Measurements from ENCODE around the gene LRCH4. TPM values are rescaled to one million over a fixed set of nuclear protein-coding genes. Genes with fewer than 3 reads are reported as not detected.
A peak's percentile ranks its signal among the peaks of the same experiment; 100 is the strongest.

LRCH4 gene
- total and polyA plus RNA-seq, 5 donors from 2014 or later = 115 to 350 (median 129) TPM

DNA sequence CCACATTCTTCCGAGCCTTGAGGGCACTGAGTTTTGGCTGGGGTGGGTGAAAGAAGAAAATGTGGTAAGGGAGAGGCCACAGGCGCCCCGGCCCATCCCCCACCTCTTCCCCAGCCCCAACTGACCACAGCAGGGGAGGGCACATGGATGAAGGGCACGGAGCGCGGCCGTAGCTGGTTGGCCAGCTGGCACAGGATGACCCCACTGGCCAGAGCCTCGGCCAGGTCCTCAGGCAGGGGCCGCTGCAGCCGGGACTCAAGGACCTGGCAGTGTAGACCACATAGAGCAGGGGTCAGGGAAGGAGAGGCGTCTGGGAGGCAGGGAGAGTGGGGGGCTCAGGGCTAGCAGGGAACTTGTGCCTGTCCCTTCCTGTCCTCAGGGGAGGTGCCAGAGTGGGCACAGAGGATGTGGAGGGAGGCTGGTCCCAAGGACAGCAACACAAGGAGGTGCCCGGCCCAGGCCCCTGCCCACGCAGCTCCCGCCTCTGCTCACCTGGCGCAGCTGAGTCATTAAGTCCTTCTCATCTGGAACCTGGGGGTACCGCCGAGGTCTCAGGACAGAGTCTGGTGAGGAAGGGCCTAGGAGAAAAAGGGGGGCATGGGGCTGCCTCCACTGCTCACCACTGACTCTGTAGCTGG, 10.1 kb downstream of the LRCH4 start:
- Histone ChIP-seq H3K9me3 (ENCODE audit: control insufficient read depth in 2 of 2, low read length in 2 of 2) (no peaks in the 10 kb centered on the region), H3K4me3 (ENCODE audit: low read depth, low read length) (no peak overlapping the region), H3K27me3 (ENCODE audit: control insufficient read depth, insufficient read depth, low read length) (no peaks in the 10 kb centered on the region), H3K4me1 (ENCODE audit: control insufficient read depth, insufficient read depth, low read length, poor library complexity, severe bottlenecking) (peaks cover 10% of the 10 kb centered on the region), H3K27ac (ENCODE audit: insufficient read depth, low read length, poor library complexity, severe bottlenecking) (no peak overlapping the region), H3K36me3 (ENCODE audit: control insufficient read depth, insufficient read depth, low read length) (peaks cover 63% of the 10 kb centered on the region)
- peaks cover 10% of the 10 kb centered on the region for H3K36me3 Mint-ChIP-seq
- no peak overlapping the region for H3K27ac Mint-ChIP-seq
- peaks cover 6% of the 10 kb centered on the region for H3K27me3 Mint-ChIP-seq
- peaks cover 0 to 21% (median 8%) of the 10 kb centered on the region in 4 donors for H3K4me1 Mint-ChIP-seq
- H3K9me3 Mint-ChIP-seq = no peaks in the 10 kb centered on the region
- DNase-seq = no peak
- no peak for ATAC-seq (ENCODE audit: low read depth in 2 of 2)
- H3K4me3 Mint-ChIP-seq = peak overlapping the region in 2 of 4 donors; percentile 21 to 29

DNA sequence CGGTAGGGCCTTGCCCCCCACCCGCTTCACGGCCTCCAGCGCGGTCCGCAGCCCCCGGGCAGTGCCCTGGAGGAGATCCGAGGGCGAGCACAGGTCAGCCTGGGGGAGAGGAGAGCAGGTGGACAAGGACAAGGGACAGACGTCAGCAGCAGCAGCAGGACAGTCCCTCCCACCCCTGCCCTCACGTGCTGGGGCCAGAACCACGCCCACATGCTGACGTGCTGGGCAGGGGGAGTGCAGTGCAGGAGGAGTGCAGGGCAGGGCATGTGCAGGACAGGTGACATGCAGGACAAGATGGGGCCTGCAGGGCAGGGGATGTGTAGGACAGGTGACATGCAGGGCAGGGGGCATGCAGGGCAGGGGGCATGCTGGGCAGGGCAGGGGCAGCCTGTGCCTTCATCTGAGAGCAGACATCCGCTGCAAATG, 10.7 kb downstream of the LRCH4 start:
- H3K27ac ChIP-seq (ENCODE audit: insufficient read depth, low read length, poor library complexity, severe bottlenecking) = no peak overlapping the region
- no peaks in the 10 kb centered on the region for H3K9me3 Mint-ChIP-seq
- peaks cover 56% of the 10 kb centered on the region for H3K36me3 ChIP-seq (ENCODE audit: control insufficient read depth, insufficient read depth, low read length)
- H3K4me1 Mint-ChIP-seq = peaks cover 0 to 27% (median 8%) of the 10 kb centered on the region in 4 donors
- no peak overlapping the region for H3K4me3 ChIP-seq (ENCODE audit: low read depth, low read length)
- peaks cover 16% of the 10 kb centered on the region for H3K4me1 ChIP-seq (ENCODE audit: control insufficient read depth, insufficient read depth, low read length, poor library complexity, severe bottlenecking)
- no peak overlapping the region for H3K27ac Mint-ChIP-seq
- no peak for DNase-seq
- H3K27me3 Mint-ChIP-seq = peaks cover 6% of the 10 kb centered on the region
- ATAC-seq (ENCODE audit: low read depth in 2 of 2) = no peak
- no peaks in the 10 kb centered on the region for H3K27me3 ChIP-seq (ENCODE audit: control insufficient read depth, insufficient read depth, low read length)
- peaks cover 10% of the 10 kb centered on the region for H3K36me3 Mint-ChIP-seq
- H3K9me3 ChIP-seq (ENCODE audit: control insufficient read depth in 2 of 2, low read length in 2 of 2) = no peaks in the 10 kb centered on the region
- H3K4me3 Mint-ChIP-seq = no peak overlapping the region

DNA sequence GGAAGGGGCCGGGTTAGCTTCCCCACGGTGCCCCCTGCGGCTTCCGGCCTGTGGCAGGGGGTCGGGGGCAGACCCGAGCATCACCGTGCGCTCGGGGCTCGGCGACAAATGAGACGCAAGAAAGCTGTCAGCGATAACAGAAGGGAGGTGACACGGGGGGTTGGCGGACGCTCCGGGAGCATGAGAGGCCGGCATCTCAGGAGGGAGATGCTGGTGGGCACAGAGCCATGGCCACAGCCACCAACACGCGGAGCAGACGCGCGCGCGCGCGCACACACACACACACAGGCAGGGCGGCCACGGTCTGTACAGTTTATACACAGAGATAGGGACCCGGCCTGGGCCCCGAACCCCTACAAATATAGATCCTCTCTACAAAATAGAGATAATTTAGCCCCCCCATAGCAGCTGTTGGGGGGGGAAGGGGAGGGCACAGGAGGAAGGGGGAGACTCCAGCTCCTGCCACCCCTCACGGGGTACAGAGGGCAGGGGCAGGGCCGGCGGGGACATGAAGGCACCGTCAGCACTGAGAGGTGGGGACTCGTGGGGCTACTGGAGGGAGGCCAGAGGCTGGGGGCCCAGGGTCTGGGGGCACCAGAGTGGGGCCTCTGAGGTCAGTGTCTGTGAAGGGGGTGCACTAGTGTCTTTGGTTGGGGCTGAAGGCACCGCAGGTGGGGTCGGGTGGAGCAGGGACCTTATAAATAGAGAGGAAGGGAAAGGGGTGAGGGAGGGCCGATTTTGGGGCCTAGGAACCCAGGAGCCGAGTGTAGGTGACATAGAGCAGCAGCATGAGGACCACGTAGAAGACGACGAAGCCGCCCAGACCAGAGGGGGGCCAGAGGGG, 11.3 kb downstream of the LRCH4 start:
- Histone ChIP-seq H3K27ac (ENCODE audit: insufficient read depth, low read length, poor library complexity, severe bottlenecking) (no peak overlapping the region), H3K27me3 (ENCODE audit: control insufficient read depth, insufficient read depth, low read length) (no peaks in the 10 kb centered on the region), H3K36me3 (ENCODE audit: control insufficient read depth, insufficient read depth, low read length) (peaks cover 50% of the 10 kb centered on the region), H3K9me3 (ENCODE audit: control insufficient read depth in 2 of 2, low read length in 2 of 2) (no peaks in the 10 kb centered on the region), H3K4me3 (ENCODE audit: low read depth, low read length) (no peak overlapping the region), H3K4me1 (ENCODE audit: control insufficient read depth, insufficient read depth, low read length, poor library complexity, severe bottlenecking) (peaks cover 22% of the 10 kb centered on the region)
- ATAC-seq (ENCODE audit: low read depth in 2 of 2) (no peak), DNase-seq (no peak)
- no peak overlapping the region for H3K4me3 Mint-ChIP-seq
- H3K27me3 Mint-ChIP-seq = peaks cover 6% of the 10 kb centered on the region
- H3K9me3 Mint-ChIP-seq = no peaks in the 10 kb centered on the region
- H3K36me3 Mint-ChIP-seq = peaks cover 10% of the 10 kb centered on the region
- H3K27ac Mint-ChIP-seq = peak overlapping the region in 1 of 3 donors; percentile 80
- H3K4me1 Mint-ChIP-seq = peaks cover 0 to 28% (median 8%) of the 10 kb centered on the region in 4 donors

DNA sequence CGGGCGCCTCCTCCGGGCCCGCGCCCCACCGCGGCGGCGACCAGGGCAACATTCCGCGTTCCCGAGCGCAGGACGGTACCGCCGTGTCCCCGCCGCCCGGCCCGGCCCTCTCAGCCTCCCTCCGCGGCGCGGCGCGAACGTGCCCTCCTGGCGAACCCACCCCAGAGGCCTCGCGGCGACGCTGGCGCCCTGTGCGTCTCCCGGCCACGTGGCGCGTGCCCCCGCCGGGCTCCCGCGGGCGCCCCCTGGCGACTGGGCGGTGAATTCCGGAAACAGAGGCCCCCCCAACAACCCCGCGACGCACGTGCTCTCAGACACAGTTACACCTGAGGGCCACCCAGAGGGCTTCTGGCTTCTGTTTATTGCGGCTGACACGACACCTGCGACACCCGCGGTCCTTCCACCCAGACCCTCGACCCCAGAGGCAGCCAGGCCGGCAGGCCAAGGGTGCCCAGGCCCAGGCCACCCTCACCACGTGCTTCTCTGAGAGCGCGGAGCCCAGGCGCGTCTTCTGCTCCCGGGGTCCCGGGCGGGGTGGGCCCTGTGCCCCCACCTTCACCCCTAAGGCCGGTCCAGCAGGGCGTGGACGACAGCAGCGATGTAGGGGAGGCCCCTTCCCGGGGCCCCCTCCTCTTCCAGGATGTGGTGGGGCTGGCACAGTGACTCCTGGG, 12.1 kb downstream of the LRCH4 start, which contains the start of gene SAP25:
Gene SAP25, minus strand, starts transcription at position 210 of the 671 bp plus-strand sequence. Its CDS starts 158 bp downstream, at position 52.
- no peak within 1 kb of the TSS for H3K27ac ChIP-seq (ENCODE audit: insufficient read depth, low read length, poor library complexity, severe bottlenecking)
- peaks cover 0 to 34% (median 15%) of the 10 kb centered on the region in 4 donors for H3K4me1 Mint-ChIP-seq
- peaks cover 30% of the 10 kb centered on the region for H3K4me1 ChIP-seq (ENCODE audit: control insufficient read depth, insufficient read depth, low read length, poor library complexity, severe bottlenecking)
- peaks cover 10% of the 10 kb centered on the region for H3K36me3 Mint-ChIP-seq
- H3K4me3 Mint-ChIP-seq = peak within 1 kb of the TSS in 1 of 4 donors; percentile 38
- H3K9me3 ChIP-seq (ENCODE audit: control insufficient read depth in 2 of 2, low read length in 2 of 2) = no peaks in the 10 kb centered on the region
- H3K4me3 ChIP-seq (ENCODE audit: low read depth, low read length) = no peak within 1 kb of the TSS
- peaks cover 47% of the 10 kb centered on the region for H3K36me3 ChIP-seq (ENCODE audit: control insufficient read depth, insufficient read depth, low read length)
- peaks cover 11% of the 10 kb centered on the region for H3K27me3 Mint-ChIP-seq
- H3K27me3 ChIP-seq (ENCODE audit: control insufficient read depth, insufficient read depth, low read length) = no peaks in the 10 kb centered on the region
- no peak for DNase-seq
- no peaks in the 10 kb centered on the region for H3K9me3 Mint-ChIP-seq
- ATAC-seq (ENCODE audit: low read depth in 2 of 2) = no peak
- H3K27ac Mint-ChIP-seq = peak within 1 kb of the TSS in 1 of 3 donors; percentile 80

DNA sequence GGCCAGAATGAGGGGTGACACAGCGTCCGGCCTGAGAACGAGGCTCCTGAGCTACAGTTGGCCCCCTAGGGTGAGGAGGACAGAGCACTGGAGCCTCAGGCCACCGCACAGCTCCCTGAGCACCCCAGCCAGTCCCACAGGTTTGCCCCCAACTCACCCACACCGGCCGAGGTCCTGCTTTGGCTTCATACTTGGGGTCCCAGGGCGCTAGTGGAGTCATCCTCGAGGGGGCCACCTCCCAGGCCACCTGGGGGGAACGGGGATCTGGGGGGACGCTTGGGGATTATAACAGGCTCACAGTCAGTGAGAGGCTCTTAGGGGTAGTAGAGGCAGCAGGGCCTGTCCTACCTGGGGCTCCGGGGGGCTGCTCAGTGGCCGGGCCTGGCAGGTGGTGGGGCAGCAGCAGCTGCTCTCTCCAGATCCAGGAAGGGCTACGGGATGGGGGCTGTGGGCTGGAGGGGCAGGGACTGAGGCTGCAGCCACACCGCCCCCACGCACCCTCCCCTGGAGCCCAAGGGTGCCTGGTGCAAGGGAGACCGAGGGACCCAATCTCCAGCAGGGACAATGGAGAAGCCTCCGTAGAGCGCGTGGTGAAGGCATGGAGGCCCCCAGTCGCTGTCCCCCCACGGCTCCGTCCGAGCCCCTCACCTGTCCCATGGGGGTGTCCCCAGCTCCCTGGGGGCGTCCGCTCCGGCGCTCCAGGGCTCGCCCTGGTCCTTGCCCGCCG, 12.8 kb downstream of the LRCH4 start:
- Histone ChIP-seq H3K27me3 (ENCODE audit: control insufficient read depth, insufficient read depth, low read length) (no peaks in the 10 kb centered on the region), H3K27ac (ENCODE audit: insufficient read depth, low read length, poor library complexity, severe bottlenecking) (no peak overlapping the region), H3K4me1 (ENCODE audit: control insufficient read depth, insufficient read depth, low read length, poor library complexity, severe bottlenecking) (peaks cover 37% of the 10 kb centered on the region), H3K36me3 (ENCODE audit: control insufficient read depth, insufficient read depth, low read length) (peaks cover 40% of the 10 kb centered on the region), H3K9me3 (ENCODE audit: control insufficient read depth in 2 of 2, low read length in 2 of 2) (no peaks in the 10 kb centered on the region), H3K4me3 (ENCODE audit: low read depth, low read length) (no peak overlapping the region)
- Mint-ChIP-seq H3K9me3 (no peaks in the 10 kb centered on the region), H3K4me1 (peaks cover 0 to 39% (median 18%) of the 10 kb centered on the region in 4 donors), H3K27ac (peak overlapping the region in 1 of 3 donors; percentile 60), H3K27me3 (peaks cover 12% of the 10 kb centered on the region), H3K36me3 (peaks cover 10% of the 10 kb centered on the region), H3K4me3 (peak overlapping the region in 1 of 4 donors; percentile 38)
- no peak for ATAC-seq (ENCODE audit: low read depth in 2 of 2)
- no peak for DNase-seq

DNA sequence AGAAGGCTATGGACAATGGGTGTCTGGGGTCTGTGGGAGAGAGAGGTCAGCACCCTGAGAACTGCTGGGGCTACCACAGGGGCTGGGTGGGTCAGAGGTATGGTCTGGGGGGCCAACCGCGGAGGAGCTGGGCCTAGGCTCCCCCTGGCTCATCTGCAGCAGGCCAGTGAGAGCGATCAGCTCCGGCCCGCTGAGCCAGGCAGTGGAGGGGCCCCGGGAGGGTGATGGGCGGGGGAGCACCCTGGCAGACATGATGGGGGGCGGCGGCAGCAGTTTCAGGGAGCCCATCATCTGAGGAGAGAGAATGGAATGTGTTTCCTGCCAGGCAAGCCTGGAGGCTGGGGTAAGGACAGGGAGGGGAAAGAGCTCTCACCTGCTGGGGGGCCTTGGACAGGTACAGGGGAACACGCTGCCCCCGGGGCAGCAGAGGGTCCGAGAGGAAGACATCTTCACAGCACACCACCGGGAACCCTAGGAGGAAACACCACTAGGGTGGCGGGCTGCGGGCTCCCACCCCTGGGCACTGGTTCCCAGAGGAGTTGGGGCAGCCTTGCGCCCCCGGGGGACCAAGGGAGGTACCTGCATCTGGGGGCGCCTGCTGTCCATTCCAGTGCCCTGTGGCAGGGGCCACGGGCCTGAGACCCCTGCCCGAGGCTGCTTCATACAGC, 13.5 kb downstream of the LRCH4 start:
- Histone ChIP-seq H3K4me3 (ENCODE audit: low read depth, low read length) (no peak overlapping the region), H3K36me3 (ENCODE audit: control insufficient read depth, insufficient read depth, low read length) (peaks cover 33% of the 10 kb centered on the region), H3K27me3 (ENCODE audit: control insufficient read depth, insufficient read depth, low read length) (no peaks in the 10 kb centered on the region), H3K9me3 (ENCODE audit: control insufficient read depth in 2 of 2, low read length in 2 of 2) (no peaks in the 10 kb centered on the region), H3K4me1 (ENCODE audit: control insufficient read depth, insufficient read depth, low read length, poor library complexity, severe bottlenecking) (peaks cover 44% of the 10 kb centered on the region), H3K27ac (ENCODE audit: insufficient read depth, low read length, poor library complexity, severe bottlenecking) (no peak overlapping the region)
- peak overlapping the region; percentile 41 to 87 (median 65) for H3K4me3 Mint-ChIP-seq
- H3K27me3 Mint-ChIP-seq = peaks cover 12% of the 10 kb centered on the region
- peak overlapping the region in 2 of 3 donors; percentile 62 to 69 for H3K27ac Mint-ChIP-seq
- H3K4me1 Mint-ChIP-seq = peaks cover 0 to 46% (median 19%) of the 10 kb centered on the region in 4 donors
- ATAC-seq (ENCODE audit: low read depth in 2 of 2) = no peak
- no peak for DNase-seq
- H3K9me3 Mint-ChIP-seq = no peaks in the 10 kb centered on the region
- H3K36me3 Mint-ChIP-seq = peaks cover 10% of the 10 kb centered on the region

DNA sequence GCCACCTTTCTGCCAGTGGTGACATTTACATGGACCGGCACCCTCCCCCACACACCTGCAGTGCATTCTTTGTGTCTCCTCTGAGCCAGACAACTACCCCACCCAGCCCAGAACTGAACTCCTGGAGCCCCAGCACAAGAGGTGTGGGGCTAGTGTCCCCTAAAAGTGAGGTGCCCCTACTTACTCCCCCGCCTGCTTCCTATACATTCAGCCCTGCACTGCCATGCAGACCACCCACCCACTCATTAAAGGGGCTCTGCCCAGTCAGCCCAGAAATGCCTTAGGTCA, 14.2 kb downstream of the LRCH4 start:
- no peaks in the 10 kb centered on the region for H3K27me3 ChIP-seq (ENCODE audit: control insufficient read depth, insufficient read depth, low read length)
- DNase-seq = no peak
- no peaks in the 10 kb centered on the region for H3K9me3 Mint-ChIP-seq
- H3K9me3 ChIP-seq (ENCODE audit: control insufficient read depth in 2 of 2, low read length in 2 of 2) = no peaks in the 10 kb centered on the region
- peaks cover 44% of the 10 kb centered on the region for H3K4me1 ChIP-seq (ENCODE audit: control insufficient read depth, insufficient read depth, low read length, poor library complexity, severe bottlenecking)
- no peak overlapping the region for H3K4me3 ChIP-seq (ENCODE audit: low read depth, low read length)
- peaks cover 10% of the 10 kb centered on the region for H3K36me3 Mint-ChIP-seq
- H3K4me3 Mint-ChIP-seq = peak overlapping the region; percentile 41 to 87 (median 65)
- no peak for ATAC-seq (ENCODE audit: low read depth in 2 of 2)
- H3K4me1 Mint-ChIP-seq = peaks cover 0 to 49% (median 20%) of the 10 kb centered on the region in 4 donors
- no peak overlapping the region for H3K27ac ChIP-seq (ENCODE audit: insufficient read depth, low read length, poor library complexity, severe bottlenecking)
- H3K27me3 Mint-ChIP-seq = peaks cover 12% of the 10 kb centered on the region
- H3K36me3 ChIP-seq (ENCODE audit: control insufficient read depth, insufficient read depth, low read length) = peaks cover 27% of the 10 kb centered on the region
- peak overlapping the region in 2 of 3 donors; percentile 62 to 69 for H3K27ac Mint-ChIP-seq

Measured in CD4-positive, CD25-positive, alpha-beta regulatory T cell (primary cell).